CD14-positive monocyte (primary cell): Measurements from ENCODE around the gene NTNG2. TPM values are rescaled to one million over a fixed set of nuclear protein-coding genes. Genes with fewer than 3 reads are reported as not detected.

Experiments used
- DNase-seq, 3 donors: peaks; one replicate each; pipeline ENCODE4 v3.0.0-alpha.2; 2011 to 2022
- H2AFZ ChIP-seq: 2 replicates; pipeline ENCODE4 v1.6.0; 2012; ENCODE audit warnings: mild to moderate bottlenecking, low read depth, low read length, inconsistent platforms; ENCODE audit not compliant: insufficient read depth, poor library complexity, severe bottlenecking
- H3K27ac ChIP-seq, 2 donors: 1 replicate in 1 of 2; 2 replicates in 1 of 2; pipeline ENCODE4 v1.5.1; 2012 to 2013; ENCODE audit warnings: low read length in 2 of 2, control low read depth in 1 of 2, inconsistent platforms in 1 of 2, low read depth in 1 of 2, mild to moderate bottlenecking in 1 of 2
- H3K27me3 ChIP-seq, 2 donors: one replicate each; pipeline versions ENCODE4 v1.6.0 to v1.6.1; 2011 to 2013; ENCODE audit warnings: low read length in 2 of 2; ENCODE audit not compliant: control insufficient read depth in 2 of 2, insufficient read depth in 2 of 2
- H3K36me3 ChIP-seq, 2 donors: replicated peaks in 1 of 2; 1 replicate in 1 of 2; 2 replicates in 1 of 2; pipeline versions ENCODE4 v1.5.1 to v1.6.1; 2012 to 2013; ENCODE audit warnings: low read length in 2 of 2, control low read depth in 1 of 2, inconsistent platforms in 1 of 2, mild to moderate bottlenecking in 1 of 2; ENCODE audit not compliant: insufficient read depth in 2 of 2, control insufficient read depth in 1 of 2
- H3K4me1 ChIP-seq, 2 donors: 1 replicate in 1 of 2; 2 replicates in 1 of 2; pipeline versions ENCODE4 v1.5.1 to v1.6.1; 2012 to 2013; ENCODE audit warnings: low read length in 2 of 2, control low read depth in 1 of 2, inconsistent platforms in 1 of 2, mild to moderate bottlenecking in 1 of 2, moderate library complexity in 1 of 2; ENCODE audit not compliant: insufficient read depth in 2 of 2, control insufficient read depth in 1 of 2
- H3K4me2 ChIP-seq: replicated peaks from 2 replicates; pipeline ENCODE3; 2012; ENCODE audit warnings: low read length, moderate library complexity, mild to moderate bottlenecking; ENCODE audit not compliant: poor library complexity, severe bottlenecking; ENCODE audit errors: extremely low read depth
- H3K4me3 ChIP-seq, 3 experiments: fragments of 200-600 bp in 1 of 3; sonication (generic) in 1 of 3; replicated peaks in 1 of 3; 1 replicate in 2 of 3; 2 replicates in 1 of 3; pipeline ENCODE4 v1.5.1; 2011 to 2013; ENCODE audit warnings: low read length in 3 of 3, mild to moderate bottlenecking in 3 of 3, control low read depth in 2 of 3, low read depth in 2 of 3, inconsistent platforms in 1 of 3, moderate library complexity in 1 of 3
- H3K79me2 ChIP-seq: 2 replicates; pipeline ENCODE4 v1.6.0; 2012; ENCODE audit warnings: mild to moderate bottlenecking, control low read depth, inconsistent platforms, low read length, moderate library complexity; ENCODE audit not compliant: insufficient read depth
- H3K9ac ChIP-seq: 2 replicates; pipeline ENCODE4 v1.6.0; 2017; ENCODE audit warnings: low read length, mild to moderate bottlenecking; ENCODE audit not compliant: insufficient read depth, poor library complexity, severe bottlenecking
- H3K9me3 ChIP-seq, 2 donors: replicated peaks in 1 of 2; 1 replicate in 1 of 2; 2 replicates in 1 of 2; pipeline versions ENCODE4 v1.5.1 to v1.6.1; 2012 to 2013; ENCODE audit warnings: low read length in 2 of 2, control low read depth in 1 of 2; ENCODE audit not compliant: control insufficient read depth in 1 of 2, insufficient read depth in 1 of 2
- H4K20me1 ChIP-seq: 2 replicates; pipeline ENCODE4 v1.6.0; 2012; ENCODE audit warnings: mild to moderate bottlenecking, low read length, control low read depth, moderate library complexity; ENCODE audit not compliant: insufficient read depth
- H3K27ac Mint-ChIP-seq, 7 donors: one replicate each; pipeline ENCODE4 v1.8.0; 2020; ENCODE audit warnings: mild to moderate bottlenecking in 7 of 7, mixed read lengths in 7 of 7, moderate library complexity in 6 of 7, inconsistent platforms in 2 of 7
- H3K27me3 Mint-ChIP-seq, 3 donors: one replicate each; pipeline ENCODE4 v1.8.0; 2021 to 2022; ENCODE audit warnings: low read depth in 3 of 3, mild to moderate bottlenecking in 3 of 3, mixed read lengths in 3 of 3, moderate library complexity in 3 of 3, inconsistent platforms in 1 of 3
- H3K36me3 Mint-ChIP-seq, 2 donors: one replicate each; pipeline ENCODE4 v1.8.0; 2020; ENCODE audit warnings: mixed read lengths in 2 of 2, inconsistent platforms in 1 of 2, mild to moderate bottlenecking in 1 of 2
- H3K4me1 Mint-ChIP-seq: one replicate; pipeline ENCODE4 v1.8.0; 2020; ENCODE audit warnings: mild to moderate bottlenecking, mixed read lengths
- H3K4me3 Mint-ChIP-seq, 2 donors: one replicate each; pipeline ENCODE4 v1.8.0; 2020; ENCODE audit warnings: mild to moderate bottlenecking in 2 of 2, mixed read lengths in 2 of 2, moderate library complexity in 1 of 2
- H3K9me3 Mint-ChIP-seq, 7 donors: one replicate each; pipeline ENCODE4 v1.8.0; 2020 to 2022; ENCODE audit warnings: mixed read lengths in 7 of 7, mild to moderate bottlenecking in 6 of 7, moderate library complexity in 6 of 7, inconsistent platforms in 2 of 7
- CTCF ChIP-seq: fragments of 200-600 bp; IDR thresholded peaks from one replicate; pipeline ENCODE4 v1.8.0; 2022; ENCODE audit warnings: antibody characterized with exemption, mild to moderate bottlenecking
- WGBS: methylation state at CpG from one replicate; pipeline ENCODE4 v1.1.5; 2013; ENCODE audit warnings: missing lambda C conversion rate; ENCODE audit not compliant: insufficient coverage; 5-methylcytosine and 5-hydroxymethylcytosine counted together
- intact Hi-C, 2 donors: fragments of 100-400 bp; cut with micrococcal nuclease; formaldehyde crosslinking; loops; one replicate each; pipeline versions ENCODE4 v1.15.0 to v1.15.1; 2023
- polyA plus RNA-seq, 3 donors: library from polyadenylated mRNA; depleted of rRNA in 1 of 3; unstranded in 2 of 3; stranded (reverse) in 1 of 3; fragments of 300-500 nt in 2 of 3; fragments of >200 nt in 1 of 3; fragmentation: Illumina TruSeq in 2 of 3; gene quantifications; 1 replicate in 2 of 3; 2 replicates in 1 of 3; pipeline ENCODE4 v1.2.3, GENCODE V29; 2012 to 2021

NTNG2 gene
- polyA plus RNA-seq, 3 donors: 2.1 to 10.0 (median 5.0) TPM

- Mint-ChIP-seq H3K9me3 (peaks cover 0 to 7% (median 2%) of the 10 kb centered on the region in 7 donors), H3K4me1 (peaks cover 15% of the 10 kb centered on the region), H3K27me3 (peaks cover 3 to 12% (median 12%) of the 10 kb centered on the region in 3 donors), H3K36me3 (no peaks in the 10 kb centered on the region), H3K4me3 (no peak overlapping the region), H3K27ac (peak overlapping the region in 1 of 7 donors; percentile 42)
- TF ChIP-seq CTCF: no peak
- Histone ChIP-seq H3K9me3 (no peaks in the 10 kb centered on the region), H3K4me3 (no peak overlapping the region), H2AFZ (no peak overlapping the region), H3K36me3 (no peaks in the 10 kb centered on the region), H3K9ac (no peak overlapping the region), H3K79me2 (no peaks in the 10 kb centered on the region), H3K27ac (no peak overlapping the region), H4K20me1 (no peaks in the 10 kb centered on the region), H3K27me3 (no peaks in the 10 kb centered on the region), H3K4me1 (peaks cover 0 to 5% of the 10 kb centered on the region in 2 donors), H3K4me2 (no peak overlapping the region)
- intact Hi-C loops: no loop called here
- WGBS: 92% methylated on average over 30 of the region's 30 CpGs
- DNase-seq: no peak
Measured at GRCh38 chr9:132209228-132209627, 47.4 kb downstream of the NTNG2 start.

DNA sequence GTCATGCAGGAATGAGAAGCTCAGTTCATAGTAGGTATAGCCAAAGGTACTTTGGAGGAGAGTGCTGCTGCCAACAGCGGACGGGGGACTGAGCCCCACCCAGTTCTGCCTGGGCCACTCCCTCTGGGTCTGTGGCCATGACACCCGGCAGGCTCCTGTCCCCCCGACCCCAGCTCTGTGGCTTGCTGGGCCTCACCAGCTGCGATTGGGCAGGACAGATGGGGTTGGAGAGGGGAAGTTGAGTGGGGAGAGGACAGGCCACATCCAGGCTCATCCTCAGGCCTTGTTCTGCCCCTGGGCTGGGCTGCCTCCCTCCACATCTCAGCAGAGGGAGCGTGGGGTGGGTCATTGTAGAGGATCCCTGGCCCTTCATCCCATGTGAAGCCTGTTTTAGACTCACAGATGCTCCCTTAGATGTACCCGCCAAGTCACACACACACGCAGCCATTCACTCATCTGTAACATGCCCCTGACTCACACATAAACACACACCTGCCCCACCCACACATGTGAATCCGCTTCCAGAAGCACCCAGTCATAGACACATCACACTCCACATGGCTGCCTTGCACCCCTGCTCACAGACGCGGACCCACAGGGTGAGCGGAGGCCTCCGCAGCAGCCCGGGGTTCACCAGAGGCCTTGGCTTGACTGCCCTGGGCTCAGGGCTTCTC is 48.8 kb downstream of the NTNG2 start:
- no peak for DNase-seq
- H3K4me2 ChIP-seq: no peak overlapping the region
- H4K20me1 ChIP-seq: no peaks in the 10 kb centered on the region
- H3K27me3 ChIP-seq: no peaks in the 10 kb centered on the region
- intact Hi-C loops: no loop called here
- H3K9me3 Mint-ChIP-seq: no peaks in the 10 kb centered on the region
- no peak for TF ChIP-seq CTCF
- H3K27me3 Mint-ChIP-seq: peaks cover 3 to 14% (median 13%) of the 10 kb centered on the region in 3 donors
- H3K27ac ChIP-seq: no peak overlapping the region
- peak overlapping the region in 2 of 7 donors; percentile 5 for H3K27ac Mint-ChIP-seq
- no peaks in the 10 kb centered on the region for H3K36me3 Mint-ChIP-seq
- H3K4me3 ChIP-seq: no peak overlapping the region
- no peak overlapping the region for H3K9ac ChIP-seq
- 79% methylated on average over 11 of the region's 14 CpGs for WGBS
- H3K4me1 ChIP-seq: peaks cover 0 to 8% of the 10 kb centered on the region in 2 donors
- no peaks in the 10 kb centered on the region for H3K36me3 ChIP-seq
- no peaks in the 10 kb centered on the region for H3K79me2 ChIP-seq
- H2AFZ ChIP-seq: no peak overlapping the region
- H3K9me3 ChIP-seq: no peaks in the 10 kb centered on the region
- H3K4me3 Mint-ChIP-seq: no peak overlapping the region
- peaks cover 17% of the 10 kb centered on the region for H3K4me1 Mint-ChIP-seq
